ENCODE measurements around the gene ESPNL.

The ESPNL gene

GRCh38 chr2:238144262-238144661 is 44.1 kb downstream of the ESPNL start:
- H2BK15ac ChIP-seq (replicated peaks; ENCODE audit: low read depth): no peak overlapping the region
- H3K27ac ChIP-seq (ENCODE audit: low read depth, low read length): no peak overlapping the region
- H2BK120ac ChIP-seq (ENCODE audit: low read depth, low read length): no peak overlapping the region
- no peak overlapping the region for H4K8ac ChIP-seq (ENCODE audit: low read depth, low read length)
- H3K36me3 ChIP-seq (ENCODE audit: control insufficient read depth, insufficient read depth, low read length): no peaks in the 10 kb centered on the region
- no peaks in the 10 kb centered on the region for H3K79me2 ChIP-seq (ENCODE audit: control insufficient read depth, insufficient read depth, low read length)
- no peak overlapping the region for H3K4me3 ChIP-seq (ENCODE audit: low read length)
- H3K18ac ChIP-seq (ENCODE audit: low read length): no peak overlapping the region
- no peak overlapping the region for H3K56ac ChIP-seq (ENCODE audit: low read length)
- DNase-seq: no peak
- no peak overlapping the region for H2AK5ac ChIP-seq (ENCODE audit: low read length)
- H3K79me1 ChIP-seq (ENCODE audit: low read length): no peaks in the 10 kb centered on the region
- no peak overlapping the region for H3K9ac ChIP-seq (ENCODE audit: low read length)
- H3K4me2 ChIP-seq (ENCODE audit: low read length): no peak overlapping the region
- H3K4me1 ChIP-seq (ENCODE audit: control insufficient read depth, low read depth, low read length): no peaks in the 10 kb centered on the region
- WGBS (ENCODE audit: extremely low coverage, insufficient coverage, low lambda C conversion rate): no CpG with 5 or more reads among the region's 5 CpGs
- H2BK5ac ChIP-seq (ENCODE audit: low read length): no peak overlapping the region
- no peak overlapping the region for H4K5ac ChIP-seq (ENCODE audit: low read length)
- H3K27me3 ChIP-seq (ENCODE audit: insufficient read depth, low read length, poor library complexity): no peaks in the 10 kb centered on the region
- H3K4ac ChIP-seq (ENCODE audit: low read depth, low read length): no peak overlapping the region
- H3K23ac ChIP-seq (ENCODE audit: low read length): no peak overlapping the region

- Histone ChIP-seq H3K79me1 (ENCODE audit: low read length) (no peaks in the 10 kb centered on the region), H4K8ac (ENCODE audit: low read depth, low read length) (no peak overlapping the region), H3K56ac (ENCODE audit: low read length) (no peak overlapping the region), H3K9ac (ENCODE audit: low read length) (no peak overlapping the region), H2BK120ac (ENCODE audit: low read depth, low read length) (no peak overlapping the region), H3K4me3 (ENCODE audit: low read length) (no peak overlapping the region), H2AK5ac (ENCODE audit: low read length) (no peak overlapping the region), H3K27ac (ENCODE audit: low read depth, low read length) (no peak overlapping the region), H3K4ac (ENCODE audit: low read depth, low read length) (no peak overlapping the region), H2BK15ac (replicated peaks; ENCODE audit: low read depth) (no peak overlapping the region), H3K18ac (ENCODE audit: low read length) (no peak overlapping the region), H4K5ac (ENCODE audit: low read length) (no peak overlapping the region), H3K36me3 (ENCODE audit: control insufficient read depth, insufficient read depth, low read length) (no peaks in the 10 kb centered on the region), H3K27me3 (ENCODE audit: insufficient read depth, low read length, poor library complexity) (no peaks in the 10 kb centered on the region), H2BK5ac (ENCODE audit: low read length) (no peak overlapping the region), H3K4me1 (ENCODE audit: control insufficient read depth, low read depth, low read length) (no peaks in the 10 kb centered on the region), H3K23ac (ENCODE audit: low read length) (no peak overlapping the region), H3K79me2 (ENCODE audit: control insufficient read depth, insufficient read depth, low read length) (no peaks in the 10 kb centered on the region), H3K4me2 (ENCODE audit: low read length) (no peak overlapping the region)
- DNase-seq: no peak
- WGBS (ENCODE audit: extremely low coverage, insufficient coverage, low lambda C conversion rate): no CpG with 5 or more reads among the region's 12 CpGs
Observed at GRCh38 chr2:238145046-238145445, 44.9 kb downstream of the ESPNL start.

GRCh38 chr2:238145851-238146250 is 45.7 kb downstream of the ESPNL start:
- H3K56ac ChIP-seq (ENCODE audit: low read length): no peak overlapping the region
- H3K4me2 ChIP-seq (ENCODE audit: low read length): no peak overlapping the region
- no peaks in the 10 kb centered on the region for H3K4me1 ChIP-seq (ENCODE audit: control insufficient read depth, low read depth, low read length)
- H3K9ac ChIP-seq (ENCODE audit: low read length): no peak overlapping the region
- H2BK15ac ChIP-seq (replicated peaks; ENCODE audit: low read depth): no peak overlapping the region
- no peak overlapping the region for H2BK120ac ChIP-seq (ENCODE audit: low read depth, low read length)
- H2AK5ac ChIP-seq (ENCODE audit: low read length): no peak overlapping the region
- H3K18ac ChIP-seq (ENCODE audit: low read length): no peak overlapping the region
- H3K79me1 ChIP-seq (ENCODE audit: low read length): no peaks in the 10 kb centered on the region
- no CpG with 5 or more reads among the region's 12 CpGs for WGBS (ENCODE audit: extremely low coverage, insufficient coverage, low lambda C conversion rate)
- H3K27me3 ChIP-seq (ENCODE audit: insufficient read depth, low read length, poor library complexity): no peaks in the 10 kb centered on the region
- no peak overlapping the region for H3K23ac ChIP-seq (ENCODE audit: low read length)
- H4K8ac ChIP-seq (ENCODE audit: low read depth, low read length): no peak overlapping the region
- no peaks in the 10 kb centered on the region for H3K36me3 ChIP-seq (ENCODE audit: control insufficient read depth, insufficient read depth, low read length)
- no peak overlapping the region for H2BK5ac ChIP-seq (ENCODE audit: low read length)
- no peak overlapping the region for H3K4ac ChIP-seq (ENCODE audit: low read depth, low read length)
- no peak overlapping the region for H3K4me3 ChIP-seq (ENCODE audit: low read length)
- no peaks in the 10 kb centered on the region for H3K79me2 ChIP-seq (ENCODE audit: control insufficient read depth, insufficient read depth, low read length)
- DNase-seq: no peak
- no peak overlapping the region for H4K5ac ChIP-seq (ENCODE audit: low read length)
- H3K27ac ChIP-seq (ENCODE audit: low read depth, low read length): no peak overlapping the region

GRCh38 chr2:238146884-238147544 is 46.9 kb downstream of the ESPNL start:
- no peak for DNase-seq
- Histone ChIP-seq H3K27me3 (ENCODE audit: insufficient read depth, low read length, poor library complexity) (no peaks in the 10 kb centered on the region), H4K8ac (ENCODE audit: low read depth, low read length) (no peak overlapping the region), H3K23ac (ENCODE audit: low read length) (no peak overlapping the region), H3K27ac (ENCODE audit: low read depth, low read length) (no peak overlapping the region), H3K79me2 (ENCODE audit: control insufficient read depth, insufficient read depth, low read length) (no peaks in the 10 kb centered on the region), H3K4me3 (ENCODE audit: low read length) (no peak overlapping the region), H3K9ac (ENCODE audit: low read length) (no peak overlapping the region), H2BK15ac (replicated peaks; ENCODE audit: low read depth) (no peak overlapping the region), H3K18ac (ENCODE audit: low read length) (no peak overlapping the region), H2BK120ac (ENCODE audit: low read depth, low read length) (no peak overlapping the region), H3K36me3 (ENCODE audit: control insufficient read depth, insufficient read depth, low read length) (no peaks in the 10 kb centered on the region), H3K4ac (ENCODE audit: low read depth, low read length) (no peak overlapping the region), H3K4me2 (ENCODE audit: low read length) (no peak overlapping the region), H2BK5ac (ENCODE audit: low read length) (no peak overlapping the region), H4K5ac (ENCODE audit: low read length) (no peak overlapping the region), H3K4me1 (ENCODE audit: control insufficient read depth, low read depth, low read length) (no peaks in the 10 kb centered on the region), H3K56ac (ENCODE audit: low read length) (no peak overlapping the region), H2AK5ac (ENCODE audit: low read length) (no peak overlapping the region), H3K79me1 (ENCODE audit: low read length) (no peaks in the 10 kb centered on the region)
- WGBS (ENCODE audit: extremely low coverage, insufficient coverage, low lambda C conversion rate): no CpG with 5 or more reads among the region's 13 CpGs

GRCh38 chr2:238148981-238149380 is 48.8 kb downstream of the ESPNL start:
- no peak overlapping the region for H3K27ac ChIP-seq (ENCODE audit: low read depth, low read length)
- no peaks in the 10 kb centered on the region for H3K36me3 ChIP-seq (ENCODE audit: control insufficient read depth, insufficient read depth, low read length)
- H4K8ac ChIP-seq (ENCODE audit: low read depth, low read length): no peak overlapping the region
- no peaks in the 10 kb centered on the region for H3K79me2 ChIP-seq (ENCODE audit: control insufficient read depth, insufficient read depth, low read length)
- H3K9ac ChIP-seq (ENCODE audit: low read length): no peak overlapping the region
- no peak overlapping the region for H3K4ac ChIP-seq (ENCODE audit: low read depth, low read length)
- no CpG with 5 or more reads among the region's 15 CpGs for WGBS (ENCODE audit: extremely low coverage, insufficient coverage, low lambda C conversion rate)
- no peak overlapping the region for H4K5ac ChIP-seq (ENCODE audit: low read length)
- H3K4me2 ChIP-seq (ENCODE audit: low read length): no peak overlapping the region
- DNase-seq: no peak
- H2BK120ac ChIP-seq (ENCODE audit: low read depth, low read length): no peak overlapping the region
- H3K27me3 ChIP-seq (ENCODE audit: insufficient read depth, low read length, poor library complexity): no peaks in the 10 kb centered on the region
- H2BK15ac ChIP-seq (replicated peaks; ENCODE audit: low read depth): no peak overlapping the region
- H2AK5ac ChIP-seq (ENCODE audit: low read length): no peak overlapping the region
- H3K18ac ChIP-seq (ENCODE audit: low read length): no peak overlapping the region
- H3K56ac ChIP-seq (ENCODE audit: low read length): no peak overlapping the region
- H3K4me3 ChIP-seq (ENCODE audit: low read length): no peak overlapping the region
- H2BK5ac ChIP-seq (ENCODE audit: low read length): no peak overlapping the region
- no peaks in the 10 kb centered on the region for H3K4me1 ChIP-seq (ENCODE audit: control insufficient read depth, low read depth, low read length)
- no peaks in the 10 kb centered on the region for H3K79me1 ChIP-seq (ENCODE audit: low read length)
- no peak overlapping the region for H3K23ac ChIP-seq (ENCODE audit: low read length)

Data from mesendoderm (in vitro differentiated cells).